Left ventricle myocardium inferior (tissue), 1 donor: ENCODE data around the gene E2F1. TPM values are rescaled to one million over a fixed set of nuclear protein-coding genes. Genes with fewer than 3 reads are reported as not detected.
A peak's percentile ranks its signal among the peaks of the same experiment; 100 is the strongest.

Experiments
- DNase-seq: peaks from one replicate; pipeline ENCODE4 v3.0.0-alpha.2; 2020
- H3K27ac ChIP-seq: fragments of 200-600 bp; replicated peaks from 2 replicates; pipeline ENCODE4 v1.8.0; 2021
- H3K27me3 ChIP-seq: fragments of 200-600 bp; 2 replicates; pipeline ENCODE4 v1.8.0; 2021; ENCODE audit warnings: low read depth
- H3K36me3 ChIP-seq: fragments of 200-600 bp; 2 replicates; pipeline ENCODE4 v1.8.0; 2021
- H3K4me1 ChIP-seq: fragments of 200-600 bp; 2 replicates; pipeline ENCODE4 v1.8.0; 2021
- H3K4me3 ChIP-seq: fragments of 200-600 bp; 2 replicates; pipeline ENCODE4 v1.8.0; 2021; ENCODE audit warnings: mild to moderate bottlenecking, moderate library complexity
- H3K9me3 ChIP-seq: fragments of 200-600 bp; replicated peaks from 2 replicates; pipeline ENCODE4 v1.8.0; 2021
- intact Hi-C: fragments of 100-400 bp; cut with micrococcal nuclease; formaldehyde crosslinking; loops from one replicate; pipeline ENCODE4 v1.11.0; 2022
- total RNA-seq: library from RNA; stranded (reverse); fragmentation: NEBNext Ultra II Directional; extraction: Animal tissue kit (Norgen Biotek cat#: 25700); gene quantifications from one replicate; pipeline ENCODE4 v1.2.1, GENCODE V29; 2021
- TF ChIP-seq, protein P1 (sequence below): fragments of 200-600 bp; IDR thresholded peaks from 2 replicates; pipeline ENCODE4 v1.8.0; 2021; ENCODE audit warnings: antibody characterized with exemption, mild to moderate bottlenecking, borderline replicate concordance
- donor health status: DM: no; HTN: yes; CAD: no; lungs with severe emphysema.

The E2F1 gene
- total RNA-seq, 1 donor from 2014 or later: 1.2 TPM

DNA sequence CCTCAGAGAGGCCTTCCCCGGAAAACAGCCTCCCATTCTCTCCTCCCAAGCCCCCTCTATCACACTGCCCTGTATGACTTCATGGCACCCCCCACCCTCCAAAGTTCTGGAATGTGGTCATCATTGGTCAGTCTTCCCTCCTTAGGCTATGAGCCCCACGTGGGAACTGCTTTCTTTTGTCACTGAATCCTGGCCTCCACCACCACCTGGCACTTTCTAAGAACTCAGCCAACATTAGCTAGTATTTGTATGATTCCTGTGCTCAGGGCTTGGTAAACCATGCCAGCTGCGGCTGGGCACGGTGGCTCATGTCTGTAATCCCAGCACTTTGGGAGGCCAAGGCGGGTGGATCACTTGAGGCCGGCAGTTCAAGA lies 8.4 kb upstream of the E2F1 start:
- Histone ChIP-seq H3K4me3 (no peak overlapping the region), H3K27me3 (no peaks in the 10 kb centered on the region), H3K9me3 (no peaks in the 10 kb centered on the region), H3K4me1 (peaks cover 7% of the 10 kb centered on the region), H3K27ac (peak overlapping the region; percentile 55), H3K36me3 (no peaks in the 10 kb centered on the region)
- DNase-seq: no peak
- TF ChIP-seq, protein P1, sequence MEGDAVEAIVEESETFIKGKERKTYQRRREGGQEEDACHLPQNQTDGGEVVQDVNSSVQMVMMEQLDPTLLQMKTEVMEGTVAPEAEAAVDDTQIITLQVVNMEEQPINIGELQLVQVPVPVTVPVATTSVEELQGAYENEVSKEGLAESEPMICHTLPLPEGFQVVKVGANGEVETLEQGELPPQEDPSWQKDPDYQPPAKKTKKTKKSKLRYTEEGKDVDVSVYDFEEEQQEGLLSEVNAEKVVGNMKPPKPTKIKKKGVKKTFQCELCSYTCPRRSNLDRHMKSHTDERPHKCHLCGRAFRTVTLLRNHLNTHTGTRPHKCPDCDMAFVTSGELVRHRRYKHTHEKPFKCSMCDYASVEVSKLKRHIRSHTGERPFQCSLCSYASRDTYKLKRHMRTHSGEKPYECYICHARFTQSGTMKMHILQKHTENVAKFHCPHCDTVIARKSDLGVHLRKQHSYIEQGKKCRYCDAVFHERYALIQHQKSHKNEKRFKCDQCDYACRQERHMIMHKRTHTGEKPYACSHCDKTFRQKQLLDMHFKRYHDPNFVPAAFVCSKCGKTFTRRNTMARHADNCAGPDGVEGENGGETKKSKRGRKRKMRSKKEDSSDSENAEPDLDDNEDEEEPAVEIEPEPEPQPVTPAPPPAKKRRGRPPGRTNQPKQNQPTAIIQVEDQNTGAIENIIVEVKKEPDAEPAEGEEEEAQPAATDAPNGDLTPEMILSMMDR: no peak
- intact Hi-C loops: no loop called here

DNA sequence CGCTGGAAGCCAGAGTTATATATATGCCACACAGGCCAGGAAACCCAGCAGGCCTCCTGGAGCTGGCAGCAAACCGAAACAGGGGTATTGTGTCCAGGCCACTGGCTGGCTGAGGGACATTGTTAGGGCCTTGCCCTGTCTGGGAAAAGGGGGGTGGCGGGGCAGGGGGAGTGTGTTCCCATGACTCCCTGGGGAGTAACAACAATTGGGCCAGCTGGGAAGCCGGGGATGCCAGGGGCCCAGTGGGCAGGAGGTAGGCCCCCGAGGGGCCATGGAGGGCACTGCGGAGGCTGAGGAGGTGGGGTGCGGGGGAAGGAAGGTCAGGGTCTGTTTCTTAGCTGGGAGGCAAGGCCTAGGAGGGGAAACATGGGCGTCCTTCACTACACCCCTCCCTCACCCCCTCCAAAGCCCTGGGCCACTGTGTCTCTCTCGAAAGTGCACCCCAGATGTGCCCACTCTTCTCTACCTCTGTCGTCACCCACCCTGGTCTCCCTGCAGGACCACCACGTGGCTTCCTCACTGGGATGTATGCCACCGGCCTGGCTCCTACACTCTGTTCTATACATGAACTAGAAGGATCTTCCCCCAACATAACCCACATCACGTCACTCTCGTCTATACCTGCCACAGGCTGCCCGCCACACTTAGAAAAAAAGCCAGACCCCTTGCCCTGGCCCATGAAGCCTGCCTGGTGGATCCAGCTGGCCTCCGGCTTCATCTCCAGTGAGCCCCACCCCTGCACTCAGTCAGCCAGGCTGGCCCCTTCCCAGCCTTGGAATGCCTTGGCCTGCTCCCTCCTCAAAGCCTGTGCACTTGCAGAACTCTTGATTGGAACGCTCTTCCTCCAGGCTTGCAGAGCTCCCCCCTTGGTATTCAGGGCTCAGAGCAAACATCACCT lies 7.8 kb upstream of the E2F1 start:
- intact Hi-C loops: no loop called here
- Histone ChIP-seq H3K27me3 (no peaks in the 10 kb centered on the region), H3K36me3 (no peaks in the 10 kb centered on the region), H3K4me3 (no peak overlapping the region), H3K4me1 (peaks cover 11% of the 10 kb centered on the region), H3K27ac (peak overlapping the region; percentile 55), H3K9me3 (no peaks in the 10 kb centered on the region)
- TF ChIP-seq, protein P1: no peak
- DNase-seq: peak; percentile 53

DNA sequence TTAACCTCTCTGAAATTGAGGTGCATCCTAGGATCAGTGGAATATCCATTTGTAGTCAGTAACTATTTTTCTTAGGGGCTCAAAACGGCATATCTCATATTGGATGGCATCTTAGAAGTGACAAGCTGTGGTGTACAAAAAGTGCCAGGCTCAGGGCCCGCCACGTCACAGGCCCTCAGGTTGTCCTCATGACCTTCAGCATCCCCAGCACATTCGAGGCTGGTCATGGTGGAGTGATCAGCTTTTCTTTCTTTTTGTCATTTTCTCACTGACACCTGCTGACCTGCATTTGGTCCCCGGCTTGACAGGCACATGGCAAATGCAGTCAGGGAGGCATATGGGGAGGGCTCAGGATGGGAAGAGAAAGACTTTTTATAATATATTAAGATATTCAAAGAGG lies 7.1 kb upstream of the E2F1 start:
- Histone ChIP-seq H3K4me3 (no peak overlapping the region), H3K27me3 (no peaks in the 10 kb centered on the region), H3K36me3 (no peaks in the 10 kb centered on the region), H3K4me1 (peaks cover 17% of the 10 kb centered on the region), H3K27ac (no peak overlapping the region), H3K9me3 (no peaks in the 10 kb centered on the region)
- no peak for DNase-seq
- intact Hi-C loops: no loop called here
- TF ChIP-seq, protein P1: no peak

DNA sequence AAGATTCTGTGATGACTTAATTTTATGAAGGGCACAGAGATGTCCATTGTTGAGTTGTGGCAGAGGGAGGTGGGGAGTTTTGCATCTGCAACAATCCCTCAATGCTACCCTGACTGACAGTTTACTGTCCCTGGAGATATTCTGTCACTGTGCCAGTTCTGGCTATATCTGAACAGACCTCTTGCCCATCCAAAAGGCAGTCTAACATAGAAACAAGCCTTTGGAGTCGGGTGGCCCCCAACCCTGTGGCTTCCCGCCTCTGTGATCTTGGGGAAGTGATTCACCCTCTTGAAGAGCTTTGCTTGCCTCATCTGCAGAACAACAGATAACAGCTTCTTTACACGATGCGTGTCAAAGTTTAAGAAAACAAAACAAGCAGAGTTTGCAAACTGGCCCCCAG lies 3.8 kb upstream of the E2F1 start:
- H3K27me3 ChIP-seq: no peaks in the 10 kb centered on the region
- DNase-seq: no peak
- no peak overlapping the region for H3K4me3 ChIP-seq
- intact Hi-C loops: no loop called here
- H3K36me3 ChIP-seq: no peaks in the 10 kb centered on the region
- H3K9me3 ChIP-seq: no peaks in the 10 kb centered on the region
- H3K4me1 ChIP-seq: peaks cover 31% of the 10 kb centered on the region
- no peak overlapping the region for H3K27ac ChIP-seq
- TF ChIP-seq, protein P1: no peak

DNA sequence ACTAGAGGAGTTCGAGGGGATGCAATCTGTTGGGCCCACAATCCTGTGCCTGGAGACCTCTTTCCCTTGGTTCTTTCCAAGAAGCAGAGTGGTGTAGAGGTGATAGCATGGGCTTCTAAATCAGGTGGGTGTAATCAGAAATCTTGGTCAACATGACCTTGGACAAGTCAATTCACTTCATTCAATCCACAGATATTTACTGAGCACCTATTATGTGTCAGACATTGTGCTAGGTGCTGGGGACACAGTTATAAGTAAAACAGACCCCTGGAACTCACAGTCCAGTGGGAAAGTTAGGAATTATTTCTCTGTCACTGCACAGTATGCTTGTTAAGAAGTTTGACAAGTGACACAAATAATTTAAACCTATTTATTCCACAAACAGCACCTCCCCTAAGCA lies 3.3 kb upstream of the E2F1 start:
- no peak overlapping the region for H3K4me3 ChIP-seq
- DNase-seq: no peak
- no peaks in the 10 kb centered on the region for H3K27me3 ChIP-seq
- intact Hi-C loops: no loop called here
- H3K4me1 ChIP-seq: peaks cover 35% of the 10 kb centered on the region
- TF ChIP-seq, protein P1: no peak
- no peaks in the 10 kb centered on the region for H3K36me3 ChIP-seq
- H3K9me3 ChIP-seq: no peaks in the 10 kb centered on the region
- no peak overlapping the region for H3K27ac ChIP-seq
